IMR-90 (cell line): Measurements from ENCODE around the gene CDK5. TPM values are rescaled to one million over a fixed set of nuclear protein-coding genes. Genes with fewer than 3 reads are reported as not detected.

Experiments
- polyA plus RNA-seq, 3 experiments: library from polyadenylated mRNA; depleted of rRNA; stranded (reverse); fragments of >200 nt; gene quantifications; 2 replicates each; pipeline ENCODE4 v1.2.3, GENCODE V29; 2012; ENCODE audit warnings: low replicate concordance in 1 of 3
- total RNA-seq: library from RNA; depleted of rRNA; stranded (reverse); fragments of >200 nt; gene quantifications from 2 replicates; pipeline ENCODE4 v1.2.3, GENCODE V29; 2012; rRNA removed

The CDK5 gene
- total and polyA plus RNA-seq, 2 of the 4 experiments (the other 2 are of a cell fraction) = 22.4 to 34.8 TPM

Other genes with a start within 250 kb of the CDK5 start
- gene AOC1, start 205.4 kb downstream of the CDK5 start, total RNA-seq = not detected in 2 replicates
- not detected in 2 replicates for gene AOC1, start 205.4 kb downstream of the CDK5 start, polyA plus RNA-seq (2012; rRNA removed)
- gene KCNH2, start 79.6 kb downstream of the CDK5 start, total RNA-seq = 0.56 and 0.90 TPM in 2 replicates
- gene KCNH2, start 79.6 kb downstream of the CDK5 start, polyA plus RNA-seq (2012; rRNA removed) = 1.6 and 2.1 TPM in 2 replicates
- 0.28 and 0.72 TPM in 2 replicates for gene NOS3, start 66.9 kb downstream of the CDK5 start, total RNA-seq
- 2.0 and 2.9 TPM in 2 replicates for gene NOS3, start 66.9 kb downstream of the CDK5 start, polyA plus RNA-seq (2012; rRNA removed)
- 0.18 TPM in 1 of 2 replicates, not detected in the other for gene ATG9B, start 33.4 kb downstream of the CDK5 start, total RNA-seq
- 0.91 and 1.1 TPM in 2 replicates for gene ATG9B, start 33.4 kb downstream of the CDK5 start, polyA plus RNA-seq (2012; rRNA removed)
- gene ABCB8, start 29.4 kb downstream of the CDK5 start, total RNA-seq = 14.7 and 16.3 TPM in 2 replicates
- gene ABCB8, start 29.4 kb downstream of the CDK5 start, polyA plus RNA-seq (2012; rRNA removed) = 26.8 and 27.5 TPM in 2 replicates
- not detected in 2 replicates for gene ASIC3, start 9.4 kb downstream of the CDK5 start, total RNA-seq
- gene ASIC3, start 9.4 kb downstream of the CDK5 start, polyA plus RNA-seq (2012; rRNA removed) = 0.70 and 0.74 TPM in 2 replicates
- gene SLC4A2, start 1.7 kb upstream of the CDK5 start, total RNA-seq = 25.3 and 29.6 TPM in 2 replicates
- gene SLC4A2, start 1.7 kb upstream of the CDK5 start, polyA plus RNA-seq (2012; rRNA removed) = 91.0 and 112 TPM in 2 replicates
- gene FASTK, start 22.9 kb upstream of the CDK5 start, total RNA-seq = 41.9 and 53.8 TPM in 2 replicates
- gene FASTK, start 22.9 kb upstream of the CDK5 start, polyA plus RNA-seq (2012; rRNA removed) = 115 and 127 TPM in 2 replicates
- gene TMUB1, start 25.6 kb upstream of the CDK5 start, total RNA-seq = 6.8 and 7.8 TPM in 2 replicates
- 29.8 and 38.3 TPM in 2 replicates for gene TMUB1, start 25.6 kb upstream of the CDK5 start, polyA plus RNA-seq (2012; rRNA removed)
- gene AGAP3, start 28.6 kb upstream of the CDK5 start, total RNA-seq = 33.3 and 35.3 TPM in 2 replicates
- 93.9 and 99.5 TPM in 2 replicates for gene AGAP3, start 28.6 kb upstream of the CDK5 start, polyA plus RNA-seq (2012; rRNA removed)
- not detected in 2 replicates for gene GBX1, start 109.8 kb upstream of the CDK5 start, total RNA-seq
- gene GBX1, start 109.8 kb upstream of the CDK5 start, polyA plus RNA-seq (2012; rRNA removed) = not detected in 2 replicates
- not detected in 2 replicates for gene ASB10, start 129.4 kb upstream of the CDK5 start, total RNA-seq
- gene ASB10, start 129.4 kb upstream of the CDK5 start, polyA plus RNA-seq (2012; rRNA removed) = not detected in 2 replicates
- gene H2BK1, start 152.6 kb upstream of the CDK5 start, total RNA-seq = not detected in 2 replicates
- gene H2BK1, start 152.6 kb upstream of the CDK5 start, polyA plus RNA-seq (2012; rRNA removed) = not detected in 2 replicates
- gene ABCF2, start 169.3 kb upstream of the CDK5 start, total RNA-seq = 100 and 103 TPM in 2 replicates
- gene ABCF2, start 169.3 kb upstream of the CDK5 start, polyA plus RNA-seq (2012; rRNA removed) = 40.3 and 46.2 TPM in 2 replicates
- 26.2 and 26.9 TPM in 2 replicates for gene CHPF2, start 174.6 kb upstream of the CDK5 start, total RNA-seq
- 77.0 and 80.0 TPM in 2 replicates for gene CHPF2, start 174.6 kb upstream of the CDK5 start, polyA plus RNA-seq (2012; rRNA removed)
- gene SMARCD3, start 190.8 kb upstream of the CDK5 start, total RNA-seq = 33.1 and 37.5 TPM in 2 replicates
- 43.8 and 48.5 TPM in 2 replicates for gene SMARCD3, start 190.8 kb upstream of the CDK5 start, polyA plus RNA-seq (2012; rRNA removed)